AG04450 (cell line): ENCODE results near the gene VWCE. TPM values are rescaled to one million over a fixed set of nuclear protein-coding genes. Genes with fewer than 3 reads are reported as not detected.

Experiments used
- CTCF ChIA-PET: fragments of 300-600, 350-600 bp; formaldehyde crosslinking; extraction: SDS; loops from one replicate; lab custom pipeline; 2022; ENCODE audit warnings: antibody characterized with exemption, inconsistent platforms; lab: Charles Lee
- POLR2A ChIA-PET: fragments of 350-600 bp; formaldehyde crosslinking; extraction: SDS; loops from one replicate; lab custom pipeline; 2021; ENCODE audit warnings: antibody characterized with exemption, inconsistent platforms; lab: Yijun Ruan, JAX
- DNase-seq: peaks from one replicate; pipeline ENCODE4 v3.0.0-alpha.2; 2011; ENCODE audit warnings: low read depth, low spot score
- H3K27ac ChIP-seq: one replicate; pipeline ENCODE4 v1.5.1; 2012; ENCODE audit warnings: low read depth, low read length, control low read depth
- H3K27me3 ChIP-seq: one replicate; pipeline ENCODE4 v1.6.0; 2012; ENCODE audit warnings: low read length; ENCODE audit not compliant: control insufficient read depth, insufficient read depth
- H3K4me3 ChIP-seq: 2 replicates; pipeline ENCODE4 v1.5.1; 2011; ENCODE audit warnings: mild to moderate bottlenecking, low read depth, low read length, control low read depth
- H3K9me3 ChIP-seq: 2 replicates; pipeline ENCODE4 v1.5.1; 2012; ENCODE audit warnings: low read length; ENCODE audit not compliant: control insufficient read depth, insufficient read depth
- CTCF ChIP-seq: IDR thresholded peaks from 2 replicates; pipeline ENCODE4 v1.5.1; 2011; ENCODE audit warnings: low read depth, low read length, control low read depth, inconsistent platforms
- polyA plus RNA-seq: library from polyadenylated mRNA; depleted of rRNA; stranded (reverse); fragments of >200 nt; gene quantifications from 2 replicates; pipeline ENCODE4 v1.2.3, GENCODE V29; 2011

Gene VWCE
- polyA plus RNA-seq, 1 experiment, result 1.4 TPM

DNA sequence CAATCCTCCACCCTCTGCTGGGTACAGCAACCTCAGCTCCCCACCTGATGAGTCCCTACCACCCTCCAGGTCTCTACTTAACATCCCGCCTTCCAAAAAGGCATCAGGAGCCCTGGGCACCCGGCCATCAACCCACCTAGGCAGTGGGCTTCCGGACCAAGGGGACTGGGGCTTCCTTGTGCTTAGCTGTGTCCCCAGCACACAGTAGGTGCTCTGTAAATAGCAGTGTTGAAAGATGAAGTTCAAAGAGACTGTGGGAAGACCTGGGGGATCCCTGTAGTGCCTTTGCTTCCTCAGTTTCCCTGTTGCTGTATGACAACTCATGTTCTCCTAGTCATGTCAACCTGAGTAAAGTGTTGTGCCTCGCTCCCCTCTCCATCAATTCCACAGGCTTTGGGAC is 21.0 kb downstream of the VWCE start:
- DNase-seq, result no peak
- POLR2A ChIA-PET, result no interaction called here
- H3K27me3 ChIP-seq, result no peaks in the 10 kb centered on the region
- H3K4me3 ChIP-seq, result no peak overlapping the region
- no peak overlapping the region for H3K27ac ChIP-seq
- H3K9me3 ChIP-seq, result no peaks in the 10 kb centered on the region; the same call in 1 of the 2 replicates
- no peak for TF ChIP-seq CTCF
- CTCF ChIA-PET, result interaction anchor here (1.5 kb wide), 1 partner anchor 19 kb away, joined by 5 read pairs; no protein-coding TSS in a partner anchor

GRCh38 chr11:61273178-61274078 is 21.7 kb downstream of the VWCE start:
- DNase-seq, result no peak
- TF ChIP-seq CTCF, result no peak
- H3K4me3 ChIP-seq, result no peak overlapping the region
- no peaks in the 10 kb centered on the region for H3K27me3 ChIP-seq
- H3K9me3 ChIP-seq, result no peaks in the 10 kb centered on the region; the same call in 1 of the 2 replicates
- ChIA-PET POLR2A (no interaction called here), CTCF (no interaction called here)
- no peak overlapping the region for H3K27ac ChIP-seq

DNA sequence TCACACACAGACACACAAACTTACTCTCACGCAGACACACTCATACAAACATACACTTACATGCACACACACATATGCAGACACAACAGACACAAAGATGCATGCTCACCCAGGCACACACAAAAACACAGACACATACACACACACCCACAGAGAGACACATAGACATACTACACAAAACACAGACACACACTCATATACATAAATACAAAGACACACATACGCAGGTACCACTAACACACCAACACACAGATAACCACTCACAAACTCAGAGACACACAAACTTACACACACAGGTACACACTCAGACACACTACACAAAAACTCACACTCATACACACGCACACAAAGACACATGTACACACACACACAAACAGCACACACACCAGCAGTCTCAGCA is 22.4 kb downstream of the VWCE start:
- H3K27ac ChIP-seq, result no peak overlapping the region
- no peaks in the 10 kb centered on the region for H3K27me3 ChIP-seq
- no peak for TF ChIP-seq CTCF
- no peak overlapping the region for H3K4me3 ChIP-seq
- POLR2A ChIA-PET, result no interaction called here
- CTCF ChIA-PET, result no interaction called here
- no peaks in the 10 kb centered on the region; the same call in 1 of the 2 replicates for H3K9me3 ChIP-seq
- no peak for DNase-seq

GRCh38 chr11:61270354-61271076 is 24.6 kb downstream of the VWCE start:
- CTCF ChIA-PET, result interaction anchor here (0.6 to 1.2 kb wide), 5 partner anchors 10 to 678 kb away, joined by 3 to 4 read pairs (median 3); no protein-coding TSS in a partner anchor

More at GRCh38 chr11:61270354-61271076, 24.6 kb downstream of the VWCE start:
- no peak for TF ChIP-seq CTCF
- DNase-seq, result peak; percentile 16
- no peak overlapping the region for H3K4me3 ChIP-seq
- POLR2A ChIA-PET, result interaction anchor here (0.7 to 1.1 kb wide), 2 partner anchors 24 to 91 kb away, joined by 3 to 6 read pairs; no protein-coding TSS in a partner anchor
- no peaks in the 10 kb centered on the region for H3K27me3 ChIP-seq
- no peak overlapping the region for H3K27ac ChIP-seq
- H3K9me3 ChIP-seq, result no peaks in the 10 kb centered on the region; the same call in 1 of the 2 replicates
